HG02678 (cell line): ENCODE results near the gene EPHA2.

Experiments
- ATAC-seq: cut with Tn5 transposase; IDR thresholded peaks from one replicate; pipeline ENCODE4 v1.9.1; 2021; ENCODE audit warnings: mild to moderate bottlenecking, moderate library complexity; ENCODE audit not compliant: unreplicated experiment

EPHA2 gene

DNA sequence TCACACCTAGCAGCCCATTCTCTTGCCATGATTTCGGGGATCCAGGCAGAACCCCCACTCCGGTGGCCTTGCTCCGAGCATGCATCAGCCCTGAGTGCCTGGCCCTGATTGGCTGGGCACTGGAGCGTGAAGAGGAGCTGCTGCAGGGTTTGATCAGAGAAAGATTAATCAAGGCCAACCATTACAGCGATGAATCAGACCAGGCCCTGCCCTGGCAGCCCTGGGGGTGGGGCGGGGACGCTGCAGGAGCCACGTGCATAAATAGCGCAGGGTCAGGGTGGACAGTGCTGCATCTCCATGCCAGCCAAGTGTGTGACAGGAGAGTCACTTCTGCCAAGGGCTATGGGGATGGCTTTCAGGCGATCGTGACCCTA lies 79.0 kb downstream of the EPHA2 start:
- no peak for ATAC-seq

DNA sequence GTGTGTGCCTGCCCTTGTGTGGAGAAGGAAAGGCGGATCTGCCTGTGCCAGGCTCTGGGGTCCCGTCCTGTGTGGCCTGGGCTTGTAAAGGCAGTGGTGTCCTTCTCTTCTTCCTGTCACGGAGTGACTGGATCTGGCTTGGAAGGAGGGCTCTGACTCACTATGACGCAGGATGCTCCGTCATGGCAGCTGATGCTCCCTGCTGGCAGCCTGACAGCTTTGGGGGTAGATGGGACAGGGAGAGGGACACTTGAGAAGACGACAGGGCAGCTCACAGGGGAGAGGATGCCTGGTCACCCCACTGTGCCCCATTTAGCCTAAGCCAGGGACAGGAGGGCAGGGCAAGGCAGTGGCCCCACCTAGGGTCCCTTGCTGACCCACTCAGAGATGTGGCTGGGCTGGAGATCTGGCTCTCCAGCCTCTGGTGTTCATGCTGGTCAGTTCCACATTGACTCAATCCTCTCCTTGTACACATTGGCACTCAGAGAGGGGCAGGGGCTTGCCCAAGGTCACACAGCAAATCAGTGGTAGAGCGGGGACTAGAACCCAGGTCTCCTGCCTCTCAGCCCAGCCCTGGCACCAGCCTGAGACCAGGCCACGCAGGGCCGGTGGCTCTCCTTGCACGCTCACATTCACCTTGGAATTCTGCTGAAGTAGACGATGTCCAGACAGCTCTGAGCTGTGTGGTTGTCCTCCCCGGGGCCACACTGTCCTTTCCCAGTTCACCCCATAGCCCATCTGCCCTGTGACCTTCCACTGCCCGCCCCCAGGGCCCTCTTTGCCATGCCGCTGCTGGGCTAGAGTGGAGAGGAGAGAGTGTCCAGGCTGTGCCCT lies 79.6 kb downstream of the EPHA2 start:
- ATAC-seq: no peak

DNA sequence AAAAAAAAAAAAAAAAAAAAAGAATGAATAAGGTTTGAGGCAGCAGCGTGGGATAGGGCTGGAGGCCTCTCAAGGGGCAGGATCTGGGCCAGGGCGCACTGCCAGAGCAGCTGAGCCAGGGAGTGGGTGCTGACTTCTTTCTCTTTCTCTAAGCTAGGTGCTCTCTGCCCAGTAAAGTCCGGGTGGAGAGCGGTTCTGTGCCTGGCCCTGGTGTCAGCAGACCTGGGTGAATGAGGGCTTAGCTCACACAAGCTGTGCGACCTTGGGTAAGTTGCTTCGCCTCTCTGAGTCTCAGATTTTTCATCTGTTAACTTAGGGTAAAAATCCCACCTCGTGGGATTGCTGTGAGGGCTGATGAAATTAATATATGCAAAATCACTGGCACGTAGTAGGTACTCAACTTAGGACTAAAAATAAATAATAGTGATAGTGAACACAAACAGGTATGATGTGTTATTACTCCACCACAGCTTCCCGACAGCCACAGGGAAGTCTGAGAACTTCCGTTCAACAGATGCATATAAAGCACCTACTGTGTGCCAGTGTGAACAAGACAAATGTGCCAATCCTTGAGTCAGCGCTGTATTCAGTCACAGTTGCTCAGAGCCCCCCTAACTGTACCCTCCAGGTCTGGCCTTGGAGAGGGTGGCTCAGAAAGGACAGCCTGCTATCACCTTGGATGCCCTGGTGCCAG lies 80.4 kb downstream of the EPHA2 start:
- ATAC-seq: no peak
